ENCODE measurements around the gene ARRDC1. TPM values are rescaled to one million over a fixed set of nuclear protein-coding genes. Genes with fewer than 3 reads are reported as not detected.

ARRDC1 gene
- total and polyA plus RNA-seq, 9 of the 15 experiments (the other 6 are each of a cell fraction or from before 2014, with no cell fraction given), result 0.21 to 45.3 (median 18.6) TPM

GRCh38 chr9:137618105-137619067 is 12.9 kb downstream of the ARRDC1 start, which contains the start of gene EHMT1 (continued):
- TF ChIP-seq MNT (conservative IDR thresholded peaks at IDR 0.05) (peak; percentile 80 to 91), LARP7 (IDR thresholded peaks at IDR 0.05) (no peak), ARID2 (IDR thresholded peaks at IDR 0.05) (no peak), E2F3 (CRISPR knock-in tag; IDR thresholded peaks at IDR 0.05) (no peak), ZC3H4 (CRISPR knock-in tag; IDR thresholded peaks at IDR 0.05; ENCODE audit: borderline replicate concordance) (no peak), ZNF324 (CRISPR knock-in tag; IDR thresholded peaks at IDR 0.05) (0 out of 2 replicates have a peak, but pooled peaks have one; percentile 10), FOXA3 (CRISPR knock-in tag; conservative IDR thresholded peaks at IDR 0.05 in 1 of 2, IDR thresholded peaks at IDR 0.05 in 1 of 2) (no peak), ZNF253 (CRISPR knock-in tag; conservative IDR thresholded peaks at IDR 0.05) (no peak), EP400 (IDR thresholded peaks at IDR 0.05) (peak; percentile 92), FOS (IDR thresholded peaks at IDR 0.05; ENCODE audit: extremely low read depth, insufficient read length) (no peak), U2AF2 (optimal IDR thresholded peaks at IDR 0.05; ENCODE audit: low read depth, low read length) (no peak), ZNF444 (CRISPR knock-in tag; IDR thresholded peaks at IDR 0.05) (no peak), ZNF766 (CRISPR knock-in tag; conservative IDR thresholded peaks at IDR 0.05) (no peak), CBFB (CRISPR knock-in tag; IDR thresholded peaks at IDR 0.05) (peak; percentile 53; the same call in 1 of the 2 replicates), HIVEP1 (CRISPR knock-in tag; IDR thresholded peaks at IDR 0.05) (peak; percentile 13; the same call in 1 of the 2 replicates), MEF2A (IDR thresholded peaks at IDR 0.05; ENCODE audit: control insufficient read depth, low read depth, low read length) (no peak), ELK3 (CRISPR knock-in tag; IDR thresholded peaks at IDR 0.05) (peak; percentile 44; the same call in 1 of the 2 replicates), SMC3 (conservative IDR thresholded peaks at IDR 0.05; ENCODE audit: insufficient read depth, low read depth, low read length) (no peak), RFX1 (IDR thresholded peaks at IDR 0.05) (no peak), TGIF2 (CRISPR knock-in tag; IDR thresholded peaks at IDR 0.05) (no peak), XRCC5 (IDR thresholded peaks at IDR 0.05; ENCODE audit: low read depth, low read length) (no peak), GMEB1 (CRISPR knock-in tag; IDR thresholded peaks at IDR 0.05) (peak; percentile 77), TAF9B (IDR thresholded peaks at IDR 0.05; ENCODE audit: partially characterized antibody) (no peak), TBP (optimal IDR thresholded peaks at IDR 0.05; ENCODE audit: low read depth, low read length) (peak; percentile 61), IFI16 (CRISPR knock-in tag; IDR thresholded peaks at IDR 0.05) (no peak)

All from K562 (cell line).